Renal cortex interstitium (tissue), 11 donors: ENCODE results near the gene SLC25A45. TPM values are rescaled to one million over a fixed set of nuclear protein-coding genes. Genes with fewer than 3 reads are reported as not detected.
"Not testable (repeated sequence)": the region's sequence is repeated elsewhere in the genome, so short reads cannot be mapped to it uniquely, and the experiment has no call there.

ENCODE experiments used
- DNase-seq, 11 donors: peaks; one replicate each; pipeline ENCODE4 v3.0.0-alpha.2; 2013; ENCODE audit warnings: low read depth in 9 of 11, low spot score in 4 of 11; ENCODE audit errors: extremely low read depth in 1 of 11
- polyA plus RNA-seq, 3 donors: library from polyadenylated mRNA; unstranded; fragments of 120-200 nt; gene quantifications; one replicate each; pipeline ENCODE4 v1.2.1, GENCODE V29; 2013; ENCODE audit not compliant: insufficient read length in 3 of 3

The SLC25A45 gene
- polyA plus RNA-seq, 3 donors = 5.5 to 9.2 (median 6.3) TPM

DNA sequence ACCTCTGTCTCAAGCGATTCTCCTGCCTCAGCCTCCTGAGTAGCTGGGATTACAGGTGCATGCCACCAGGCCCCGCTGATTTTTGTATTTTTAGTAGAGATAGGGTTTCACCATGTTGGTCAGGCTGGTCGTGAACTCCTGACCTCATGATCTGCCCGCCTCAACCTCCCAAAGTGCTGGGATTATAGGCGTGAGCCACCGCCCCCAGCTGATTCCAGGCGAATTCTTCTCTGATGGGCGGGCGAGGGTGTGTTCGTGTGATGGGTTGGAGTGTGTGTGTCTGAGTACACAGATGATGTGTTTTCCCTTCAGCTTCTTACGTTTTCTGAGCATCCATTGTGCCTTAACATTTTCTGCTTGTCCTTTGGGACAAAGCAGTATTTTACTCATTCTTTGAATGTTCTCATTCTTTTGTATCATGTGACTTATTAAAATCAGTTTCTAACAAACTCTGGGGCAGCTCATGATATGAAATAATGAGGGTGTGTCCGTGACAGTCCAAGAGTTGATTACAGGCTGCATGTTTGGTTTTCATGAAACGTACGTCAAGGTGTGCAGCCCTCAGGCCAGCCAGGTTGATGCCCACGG, 30.7 kb upstream of the SLC25A45 start:
- DNase-seq = not testable (repeated sequence)

DNA sequence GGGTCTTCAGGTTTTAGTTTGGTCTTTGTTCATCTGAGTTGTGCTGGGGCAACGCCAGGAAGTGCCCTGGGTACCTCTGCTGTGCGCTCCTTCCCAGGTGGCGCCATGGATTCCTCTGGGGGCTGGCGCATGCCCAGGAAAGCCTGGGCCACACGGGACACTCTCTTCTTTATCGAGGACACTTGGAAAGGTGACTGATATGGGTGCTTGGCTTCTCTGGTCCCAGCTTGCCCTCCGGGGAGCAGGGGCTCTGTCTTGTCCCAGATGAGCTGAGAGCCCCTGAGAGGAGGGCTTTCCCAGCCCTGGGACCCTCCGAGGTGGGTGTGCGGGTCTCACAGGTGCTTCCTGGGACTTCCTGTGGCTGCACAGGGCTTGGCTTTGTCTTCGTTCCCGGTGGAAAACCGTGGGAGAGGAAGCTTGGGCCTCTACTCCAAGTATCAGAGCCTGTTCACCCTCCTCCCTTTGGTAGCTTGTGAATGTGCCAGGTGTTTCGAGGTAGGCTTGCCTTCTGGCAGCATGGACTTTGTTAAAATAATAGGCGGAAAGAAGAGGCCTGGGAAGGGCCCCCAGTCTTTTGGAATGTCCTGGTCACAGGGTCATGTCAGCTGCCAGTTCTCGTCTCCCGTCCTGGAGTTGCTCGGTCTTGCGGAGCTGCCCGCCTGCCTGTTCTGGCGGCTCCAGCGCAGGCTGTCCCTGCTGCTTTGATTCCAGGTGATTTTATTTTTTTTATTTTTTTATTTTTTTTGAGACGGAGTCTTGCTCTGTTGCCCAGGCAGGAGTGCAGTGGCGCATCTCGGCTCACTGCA, 30.0 kb upstream of the SLC25A45 start:
- no peak for DNase-seq

DNA sequence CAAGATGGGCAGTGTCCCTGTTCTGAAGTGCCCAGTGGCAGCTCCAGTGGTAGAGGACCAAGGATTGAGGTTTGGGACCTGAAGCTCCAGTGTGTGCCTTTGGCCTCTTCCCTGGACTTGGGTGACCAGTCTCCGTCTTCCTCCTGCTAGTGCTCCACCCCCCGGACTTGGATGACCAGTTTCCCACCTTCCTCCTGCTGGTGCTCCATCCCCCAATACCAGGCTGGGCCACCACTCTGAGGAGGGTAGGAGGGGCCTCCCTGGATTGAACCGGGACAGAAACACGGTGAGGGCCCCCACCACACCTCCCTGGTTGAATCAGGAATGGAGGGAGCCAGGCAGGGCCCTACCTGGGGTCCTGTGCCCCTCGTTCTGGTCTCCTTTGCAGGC, 29.2 kb upstream of the SLC25A45 start:
- no peak for DNase-seq

DNA sequence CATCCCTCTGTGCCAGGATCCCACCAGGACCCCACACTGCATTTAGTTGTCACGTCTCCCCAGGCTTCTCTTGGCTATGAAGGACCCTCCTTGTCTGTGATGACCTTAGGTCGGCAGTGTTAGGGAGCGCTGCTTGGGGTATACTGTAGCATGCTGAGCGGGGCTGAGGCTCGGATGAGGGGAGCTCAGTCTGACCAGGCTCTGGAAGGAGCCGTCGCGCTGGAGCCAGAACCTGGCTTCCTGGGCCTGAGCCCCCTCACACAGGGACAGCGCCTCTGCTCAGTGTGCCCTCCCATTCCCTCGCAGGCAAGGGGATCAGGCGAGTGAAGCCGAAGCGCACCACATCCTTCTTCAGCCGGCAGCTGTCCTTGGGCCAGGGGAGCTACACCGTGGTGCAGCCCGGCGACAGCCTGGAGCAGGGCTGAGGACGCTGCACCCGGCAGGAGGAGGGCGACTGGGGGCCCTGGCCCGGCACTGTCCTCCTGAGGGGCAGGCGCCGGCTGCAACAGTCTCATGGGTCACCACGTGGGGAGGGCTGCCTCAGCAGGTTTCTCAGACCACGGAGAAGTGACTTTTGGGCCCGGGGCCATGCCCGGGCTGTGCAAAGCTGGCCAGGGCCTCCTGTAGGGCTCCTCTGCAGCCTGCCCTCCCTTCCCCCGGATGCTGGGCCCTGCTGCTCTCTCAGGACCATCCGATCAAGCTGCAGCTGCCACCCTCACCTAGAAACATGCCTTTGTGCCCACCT, 28.7 kb upstream of the SLC25A45 start:
- no peak for DNase-seq

DNA sequence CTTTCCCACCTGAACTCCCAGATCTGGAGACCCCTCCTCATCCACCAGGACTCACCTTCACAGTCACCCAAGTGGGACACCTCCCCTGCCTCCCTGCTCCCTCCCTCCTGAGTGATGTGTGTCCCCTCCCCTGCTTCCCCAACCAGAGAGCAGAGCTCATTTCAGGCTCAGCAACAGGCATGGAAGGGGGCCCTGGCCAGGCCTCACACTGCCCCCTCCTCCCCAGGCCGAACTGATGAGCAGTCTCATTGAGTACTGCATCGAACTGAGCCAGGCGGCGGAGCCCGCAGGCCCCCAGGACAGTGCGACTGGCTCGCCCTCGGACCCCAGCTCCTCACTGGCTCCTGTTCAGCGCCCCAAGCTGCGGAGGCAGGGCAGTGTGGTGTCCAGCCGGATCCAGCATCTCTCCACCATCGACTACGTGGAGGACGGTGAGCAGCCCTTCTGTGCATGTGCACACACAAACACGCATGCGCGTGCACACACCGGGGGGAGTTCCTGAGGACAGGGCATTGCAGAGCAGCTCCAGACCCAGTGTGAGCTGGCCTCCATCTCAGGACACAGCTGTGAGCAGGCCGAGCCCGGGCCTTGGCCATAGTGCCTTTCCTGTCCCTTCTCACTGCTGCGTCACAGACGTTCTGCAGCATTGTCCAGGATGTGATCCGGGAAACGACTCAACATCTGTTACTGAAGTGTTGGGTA, 22.3 kb upstream of the SLC25A45 start:
- DNase-seq = no peak

DNA sequence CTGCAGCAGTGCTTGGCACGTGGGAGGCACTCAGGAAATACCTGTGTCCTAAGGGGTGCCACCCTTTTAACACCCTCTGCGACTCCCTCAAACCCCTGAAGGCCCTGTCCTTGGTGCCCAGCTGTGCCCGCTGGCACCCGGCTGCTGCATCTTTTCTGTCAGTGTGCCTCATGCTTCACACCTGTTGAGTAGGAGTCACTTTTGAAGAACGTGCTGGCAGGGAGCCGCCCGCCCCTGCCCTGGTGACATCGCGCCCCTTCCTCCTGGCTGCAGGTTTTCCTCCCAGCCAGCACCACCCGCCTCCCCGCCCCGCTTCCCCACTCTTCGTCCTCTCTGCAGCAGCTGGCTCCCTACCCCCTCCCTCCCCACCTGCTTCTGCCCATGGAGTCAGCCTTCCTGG, 21.8 kb upstream of the SLC25A45 start:
- DNase-seq = no peak

DNA sequence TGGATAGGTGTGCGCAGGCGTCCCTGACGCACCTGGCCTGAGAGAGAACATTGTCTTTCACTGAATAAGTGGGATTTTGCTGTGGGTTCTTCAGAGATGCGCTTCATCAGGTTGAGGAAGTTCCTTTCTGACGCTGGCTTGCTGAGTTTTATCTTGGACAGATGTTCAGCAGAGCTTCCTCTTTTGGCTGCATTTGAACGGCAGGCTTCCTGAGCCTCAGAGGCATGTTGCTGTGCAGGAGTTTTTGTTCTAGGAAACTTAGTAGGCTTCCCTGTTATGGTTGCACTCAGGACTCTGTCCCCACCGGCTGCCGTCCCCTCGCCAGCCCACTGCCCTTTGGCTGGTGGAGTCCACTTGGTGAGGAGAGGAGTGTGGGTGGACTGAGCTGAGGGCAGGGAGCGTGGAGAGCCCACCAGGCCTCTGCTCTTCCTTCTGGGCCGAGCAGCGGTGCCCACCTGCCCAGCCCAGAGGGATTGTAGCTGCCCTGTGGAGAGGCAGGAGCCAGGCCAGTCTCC, 21.2 kb upstream of the SLC25A45 start:
- no peak for DNase-seq

DNA sequence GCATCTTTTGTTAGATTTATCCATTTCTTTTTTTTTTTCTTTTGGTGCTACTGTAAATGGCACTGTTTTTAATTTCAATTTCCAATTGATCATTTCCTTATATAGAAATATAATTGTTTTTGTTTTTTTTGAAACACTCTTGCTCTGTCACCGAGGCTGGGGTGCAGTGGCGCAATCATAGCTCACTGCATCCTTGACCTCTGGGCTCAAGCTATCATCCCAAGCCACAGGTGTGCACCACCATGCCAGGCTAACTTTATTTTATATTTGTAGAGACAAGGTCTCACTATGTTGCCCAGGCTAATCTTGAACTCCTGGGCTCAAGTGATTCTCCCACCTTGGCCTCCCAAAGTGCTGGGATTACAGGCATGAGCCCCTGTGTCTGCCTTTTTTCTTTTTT, 20.3 kb upstream of the SLC25A45 start:
- DNase-seq = no peak

DNA sequence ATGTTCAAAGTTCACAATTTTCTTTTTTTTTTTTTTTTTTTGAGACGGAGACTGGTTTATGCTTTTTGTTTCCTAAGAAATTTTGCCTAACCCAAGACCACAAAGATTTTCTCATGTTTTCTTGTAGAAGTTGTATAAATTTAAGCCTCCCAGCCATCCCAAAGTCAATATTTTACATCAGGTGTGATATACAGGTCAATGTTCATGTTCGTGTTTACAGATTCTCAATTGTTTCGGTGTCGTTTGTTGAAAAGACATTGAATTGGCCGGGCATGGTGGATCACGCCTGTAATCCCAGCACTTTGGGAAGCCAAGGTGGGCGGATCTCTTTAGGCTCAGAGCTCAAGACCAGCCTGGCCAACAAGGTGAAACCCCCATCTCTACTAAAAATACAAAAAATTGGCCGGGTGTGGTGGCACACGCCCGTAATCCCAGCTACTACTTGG, 19.4 kb upstream of the SLC25A45 start:
- DNase-seq = no peak

DNA sequence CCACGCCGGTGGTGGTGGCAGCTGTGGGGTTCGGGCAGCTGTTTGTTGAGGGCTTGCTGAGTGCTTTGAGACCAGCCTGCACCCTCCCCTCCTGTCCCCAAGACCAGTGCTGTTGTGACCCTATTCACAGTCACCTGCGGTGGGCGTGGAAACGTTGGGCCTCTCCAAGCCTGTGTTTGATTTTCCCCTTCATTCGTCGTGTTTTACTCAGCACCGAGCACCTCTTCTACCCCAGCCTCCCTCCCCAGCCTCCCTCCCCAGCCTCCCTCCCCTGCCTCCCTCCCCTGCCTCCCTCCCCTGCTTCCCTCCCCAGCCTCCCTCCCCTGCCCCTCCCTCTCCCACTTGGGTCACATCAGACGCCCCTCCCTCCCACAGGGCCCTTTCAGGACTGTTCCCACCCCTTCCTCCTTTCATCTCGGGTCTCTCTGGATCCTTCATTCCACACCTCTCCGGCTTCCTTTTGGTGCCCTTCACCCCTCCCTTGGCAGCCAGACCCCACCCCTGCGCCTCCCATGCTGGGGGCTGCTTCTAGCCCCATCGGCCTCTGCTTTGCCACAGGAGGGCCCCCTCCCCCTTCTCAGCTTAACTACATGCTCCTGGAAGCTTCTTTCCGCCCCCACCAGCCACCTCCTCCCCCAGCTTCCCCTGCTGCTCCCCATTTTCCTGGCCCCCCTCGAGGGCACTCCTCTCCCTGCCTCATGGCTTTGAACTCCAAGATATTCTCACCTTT, 18.8 kb upstream of the SLC25A45 start:
- no peak for DNase-seq

DNA sequence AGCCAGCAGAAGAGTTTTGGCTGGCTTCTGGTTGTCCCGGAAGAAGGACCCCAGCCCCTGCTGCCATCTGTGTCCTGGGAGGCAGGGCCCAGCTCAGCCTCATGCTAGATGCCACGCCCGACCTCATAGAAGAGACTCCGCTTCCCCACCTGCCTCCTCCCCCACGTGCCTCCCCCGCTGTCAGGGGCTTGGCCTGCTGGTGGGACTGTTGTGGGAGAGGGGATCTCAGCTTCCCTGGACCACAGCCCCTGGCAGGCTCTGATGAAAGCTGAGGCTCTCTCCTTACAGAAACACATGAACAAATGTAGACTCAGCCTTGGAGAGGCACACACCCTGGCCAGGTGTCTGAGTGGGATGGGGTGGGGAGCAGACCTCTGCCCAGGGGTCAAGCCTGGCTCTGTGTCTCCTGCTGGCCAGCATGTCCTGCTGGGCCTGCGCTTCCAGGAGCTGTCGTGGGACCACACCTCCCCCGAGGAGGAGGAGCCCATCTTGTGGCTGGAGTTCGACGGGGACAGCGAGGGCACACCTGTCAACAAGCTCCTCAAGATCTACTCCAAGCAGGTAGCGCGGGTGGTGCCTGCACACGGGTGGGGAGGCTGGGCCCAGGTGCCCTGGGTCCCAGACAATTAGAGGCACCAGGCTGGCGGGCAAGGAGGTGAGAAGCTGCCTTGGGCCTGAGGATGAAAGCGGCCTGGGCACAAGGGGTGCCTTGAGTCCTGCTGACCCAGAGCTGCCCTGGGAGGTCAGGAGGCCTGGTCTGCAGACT, 18.0 kb upstream of the SLC25A45 start:
- no peak for DNase-seq

DNA sequence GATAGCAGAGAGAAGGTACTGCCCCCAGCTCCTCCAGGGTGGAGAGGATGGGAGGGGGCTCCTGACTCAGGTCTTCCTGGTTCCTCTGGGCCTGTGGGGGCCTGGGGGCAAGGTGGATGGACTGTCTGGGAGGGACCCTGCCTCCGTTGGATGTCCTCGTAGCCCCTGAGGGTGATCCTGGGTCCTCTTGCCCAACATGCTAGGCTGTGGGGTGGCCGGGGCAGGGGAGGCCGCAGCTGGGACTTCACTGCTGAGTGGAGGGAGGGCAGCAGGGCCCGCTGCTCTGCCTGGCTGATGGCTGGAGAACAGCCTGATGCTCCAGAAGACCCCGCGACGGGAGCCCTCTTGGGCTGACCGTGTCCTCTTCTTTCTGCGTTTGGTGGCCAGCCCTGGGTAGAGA, 17.4 kb upstream of the SLC25A45 start:
- no peak for DNase-seq

DNA sequence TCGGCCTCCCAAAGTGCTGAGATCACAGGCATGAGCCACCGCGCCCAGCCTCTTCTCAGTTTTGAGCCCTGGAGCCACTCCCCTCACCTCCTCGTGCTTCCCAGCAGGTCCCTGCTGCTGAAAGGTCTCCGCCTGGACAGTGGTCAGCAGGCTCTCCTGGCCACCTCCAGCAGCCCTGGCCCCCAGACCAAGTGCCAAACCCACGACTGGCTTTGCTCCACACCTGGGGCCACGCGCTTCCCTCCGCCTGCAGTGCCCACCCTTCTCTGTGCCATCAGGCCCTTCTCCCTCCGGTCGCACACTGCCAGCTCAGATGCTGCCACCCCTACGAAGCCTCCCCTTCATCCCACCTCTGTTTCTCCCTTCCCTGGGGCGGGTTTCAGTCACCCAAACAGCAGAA, 16.8 kb upstream of the SLC25A45 start:
- no peak for DNase-seq

DNA sequence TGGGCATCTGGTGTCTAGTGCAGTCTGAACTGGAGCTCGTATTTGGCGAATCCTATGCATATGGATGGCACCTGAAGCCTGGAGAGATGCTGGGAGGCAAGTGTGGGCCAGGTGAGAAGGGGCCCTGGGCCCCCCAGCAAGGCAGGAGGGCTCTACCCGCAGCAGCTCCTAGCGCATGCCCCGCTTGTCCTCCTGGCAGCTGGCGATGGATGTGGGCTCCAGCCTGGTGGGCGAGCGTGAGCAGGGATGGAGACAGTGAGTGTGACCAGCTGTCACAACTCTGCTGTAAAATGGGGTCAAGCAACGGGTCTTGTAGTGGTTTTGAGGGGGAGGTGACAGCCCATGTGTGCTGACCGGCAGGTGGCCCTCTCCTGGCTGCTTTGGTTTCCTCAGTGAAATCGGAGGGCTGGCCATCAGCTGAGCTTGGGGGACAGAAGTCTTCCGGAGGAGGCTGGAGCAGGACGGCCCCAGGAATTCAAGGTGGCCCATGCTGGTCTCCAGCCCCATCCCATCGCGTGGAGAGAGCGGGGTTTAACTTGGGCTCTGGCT, 16.0 kb upstream of the SLC25A45 start:
- no peak for DNase-seq

DNA sequence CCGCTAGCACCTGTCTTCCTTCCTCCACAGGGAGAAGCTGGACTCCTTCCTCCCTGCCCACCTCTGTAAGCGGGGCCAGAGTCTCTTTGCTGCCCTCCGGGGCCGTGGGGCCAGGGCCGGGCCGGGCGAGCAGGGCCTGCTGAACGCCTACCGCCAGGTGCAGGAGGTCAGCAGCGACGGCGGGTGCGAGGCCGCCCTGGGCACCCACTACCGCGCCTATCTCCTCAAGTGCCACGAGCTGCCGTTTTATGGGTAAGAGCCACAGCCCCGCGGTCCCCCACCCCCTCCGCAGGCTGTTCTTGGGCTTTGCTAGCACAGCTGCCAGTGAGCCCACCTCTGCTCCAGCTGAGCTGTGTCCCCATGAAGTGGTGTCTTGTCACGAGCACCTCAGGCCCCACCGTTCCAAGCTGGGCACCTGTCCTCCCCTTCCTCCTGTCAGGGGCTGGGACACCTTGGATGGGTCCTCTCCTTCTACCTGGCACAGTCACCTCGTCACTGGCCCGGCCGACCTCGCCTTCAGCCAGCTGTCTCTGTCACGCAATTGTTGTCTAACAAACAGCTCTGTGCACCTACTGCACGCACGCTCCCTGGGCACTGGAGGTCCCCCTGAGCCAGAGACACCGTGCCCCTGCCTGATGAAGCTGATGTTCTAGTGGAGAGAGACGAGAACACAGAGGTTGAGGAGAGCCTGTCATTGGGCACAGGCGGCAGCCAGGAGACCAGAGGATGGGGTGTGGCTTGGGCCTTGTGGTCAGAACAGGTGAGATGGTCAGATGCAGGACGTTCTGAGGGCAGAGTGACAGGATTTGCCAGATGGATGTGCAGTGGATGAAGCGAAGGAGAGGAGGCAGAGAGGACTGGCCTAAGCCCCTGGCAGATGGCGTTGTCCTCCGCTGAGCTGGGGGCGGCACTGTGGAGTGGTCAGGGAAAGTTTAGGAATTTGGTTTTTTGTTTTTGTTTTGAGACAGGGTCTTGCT, 14.6 kb upstream of the SLC25A45 start:
- no peak for DNase-seq

DNA sequence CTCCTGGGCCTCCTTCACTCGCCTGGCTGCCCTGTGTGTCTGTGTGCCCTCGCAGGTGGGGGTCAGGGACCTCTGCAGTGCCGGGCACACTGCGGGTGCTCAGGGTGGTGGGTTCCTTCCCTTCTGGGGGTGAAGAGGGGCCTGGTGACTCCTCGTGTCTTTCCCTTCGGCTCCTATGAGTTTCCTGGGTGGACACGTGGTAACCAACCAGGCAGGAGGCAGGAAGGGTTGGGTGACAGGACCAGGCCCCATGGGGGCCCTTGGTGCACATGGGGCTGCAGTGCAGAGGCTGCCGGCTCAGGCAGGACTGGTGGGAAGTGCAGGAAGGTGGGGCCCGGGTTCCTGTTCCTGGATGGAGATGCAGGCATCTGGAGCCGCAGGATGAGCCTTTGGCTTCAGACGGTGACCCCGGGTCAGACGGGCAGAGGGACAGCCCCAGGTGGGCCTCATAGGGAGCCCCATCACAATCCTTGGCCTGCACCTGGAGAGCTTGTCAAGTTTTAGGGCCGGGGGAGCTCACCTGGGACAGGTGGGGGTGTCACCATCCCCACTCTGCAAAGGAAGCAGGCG, 13.6 kb upstream of the SLC25A45 start:
- no peak for DNase-seq
